ENCODE results near the gene CAPS. TPM values are rescaled to one million over a fixed set of nuclear protein-coding genes. Genes with fewer than 3 reads are reported as not detected.

CAPS gene
- total RNA-seq, 1 experiment from 2014 or later, result 32.0 TPM

GRCh38 chr19:5914358-5914774 is 312 bp downstream of the CAPS start:
- CTCF ChIA-PET, result no interaction called here
- TF ChIP-seq CTCF (conservative IDR thresholded peaks at IDR 0.05) (no peak), EZH2 (IDR thresholded peaks at IDR 0.05; ENCODE audit: low read depth) (no peak)
- H4K20me1 ChIP-seq (ENCODE audit: insufficient read depth), result no peaks in the 10 kb centered on the region
- H3K4me3 ChIP-seq, result peak overlapping the region; percentile 61
- DNase-seq, result peak in 1 of 2 experiments; percentile 35
- no peaks in the 10 kb centered on the region for H3K9me3 ChIP-seq (ENCODE audit: insufficient read depth, low read depth)
- no peaks in the 10 kb centered on the region for H3K9me2 ChIP-seq (ENCODE audit: insufficient read depth)
- H3K79me2 ChIP-seq (ENCODE audit: low read depth), result no peaks in the 10 kb centered on the region
- intact Hi-C loops (cut with micrococcal nuclease; ENCODE audit: unreplicated experiment), result loop anchor here (1.0 kb wide), 1 partner anchor 10 kb away; the partner anchor contains the start of gene VMAC
- H3K27ac ChIP-seq, result peak overlapping the region; percentile 52; the same call in 1 of the 2 replicates
- peak overlapping the region; percentile 86 for H3K4me2 ChIP-seq
- no peaks in the 10 kb centered on the region; the same call in none of the 2 replicates for H3F3A ChIP-seq (ENCODE audit: insufficient read depth, low read depth)
- H3K4me1 ChIP-seq (replicated peaks; ENCODE audit: insufficient read depth), result peaks cover 24% of the 10 kb centered on the region
- H3K27me3 ChIP-seq (ENCODE audit: insufficient read depth, low read depth), result no peaks in the 10 kb centered on the region
- POLR2A ChIA-PET (ENCODE audit: unreplicated experiment), result interaction anchor here (0.6 kb wide), 1 partner anchor 87 kb away, joined by 5 read pairs; no protein-coding TSS in a partner anchor
- H2AFZ ChIP-seq, result no peak overlapping the region
- BruUV-seq (replicated peaks), result TSS peak; percentile 32
- H3K36me3 ChIP-seq (ENCODE audit: low read depth), result no peaks in the 10 kb centered on the region

GRCh38 chr19:5914946-5915781 is 1.1 kb downstream of the CAPS start:
- H3K79me2 ChIP-seq (ENCODE audit: low read depth), result no peaks in the 10 kb centered on the region
- H3K4me1 ChIP-seq (replicated peaks; ENCODE audit: insufficient read depth), result peaks cover 24% of the 10 kb centered on the region
- no peaks in the 10 kb centered on the region for H3K9me3 ChIP-seq (ENCODE audit: insufficient read depth, low read depth)
- BruUV-seq (replicated peaks), result no TSS peak
- ChIA-PET CTCF (interaction anchor here (0.6 kb wide), 1 partner anchor 196 kb away, joined by 4 read pairs; no protein-coding TSS in a partner anchor), POLR2A (ENCODE audit: unreplicated experiment) (interaction anchor here (0.6 to 0.7 kb wide), 2 partner anchors 173 to 195 kb away, joined by 3 to 7 read pairs; partner anchors contain the start of gene CATSPERD)
- peak overlapping the region; percentile 61 for H3K4me3 ChIP-seq
- DNase-seq, result peak; percentile 66 to 79
- H3K36me3 ChIP-seq (ENCODE audit: low read depth), result no peaks in the 10 kb centered on the region
- H4K20me1 ChIP-seq (ENCODE audit: insufficient read depth), result no peaks in the 10 kb centered on the region
- no peaks in the 10 kb centered on the region for H3K9me2 ChIP-seq (ENCODE audit: insufficient read depth)
- H3K27me3 ChIP-seq (ENCODE audit: insufficient read depth, low read depth), result no peaks in the 10 kb centered on the region
- peak overlapping the region; percentile 86 for H3K4me2 ChIP-seq
- peak overlapping the region; percentile 52 for H3K27ac ChIP-seq
- intact Hi-C loops (cut with micrococcal nuclease; ENCODE audit: unreplicated experiment), result loop anchor here (1.0 kb wide), 1 partner anchor 11 kb away; the partner anchor contains the start of gene VMAC
- H2AFZ ChIP-seq, result no peak overlapping the region
- TF ChIP-seq EZH2 (IDR thresholded peaks at IDR 0.05; ENCODE audit: low read depth) (no peak), CTCF (conservative IDR thresholded peaks at IDR 0.05) (no peak)
- no peaks in the 10 kb centered on the region; the same call in none of the 2 replicates for H3F3A ChIP-seq (ENCODE audit: insufficient read depth, low read depth)

GRCh38 chr19:5915782-5916165 is 1.7 kb downstream of the CAPS start:
- Histone ChIP-seq H3K4me2 (peak overlapping the region; percentile 86), H3K9me3 (ENCODE audit: insufficient read depth, low read depth) (no peaks in the 10 kb centered on the region), H3K27me3 (ENCODE audit: insufficient read depth, low read depth) (no peaks in the 10 kb centered on the region), H3K4me3 (peak overlapping the region; percentile 61), H3F3A (ENCODE audit: insufficient read depth, low read depth) (no peaks in the 10 kb centered on the region; the same call in none of the 2 replicates), H3K27ac (peak overlapping the region; percentile 52; the same call in 1 of the 2 replicates), H3K79me2 (ENCODE audit: low read depth) (no peaks in the 10 kb centered on the region), H2AFZ (no peak overlapping the region), H3K4me1 (replicated peaks; ENCODE audit: insufficient read depth) (peaks cover 24% of the 10 kb centered on the region), H4K20me1 (ENCODE audit: insufficient read depth) (no peaks in the 10 kb centered on the region), H3K36me3 (ENCODE audit: low read depth) (no peaks in the 10 kb centered on the region), H3K9me2 (ENCODE audit: insufficient read depth) (no peaks in the 10 kb centered on the region)
- ChIA-PET POLR2A (ENCODE audit: unreplicated experiment) (interaction anchor here (0.6 kb wide), 1 partner anchor 196 kb away, joined by 3 read pairs; the partner anchor contains the start of gene CATSPERD), CTCF (no interaction called here)
- no TSS peak for BruUV-seq (replicated peaks)
- no peak for DNase-seq
- TF ChIP-seq EZH2 (IDR thresholded peaks at IDR 0.05; ENCODE audit: low read depth), result no peak
- no peak for TF ChIP-seq CTCF (conservative IDR thresholded peaks at IDR 0.05)
- intact Hi-C loops (cut with micrococcal nuclease; ENCODE audit: unreplicated experiment), result no loop called here
